GM18519 (cell line): ENCODE results near the gene SEMA3B.

Experiments
- ATAC-seq: cut with Tn5 transposase; IDR thresholded peaks from one replicate; pipeline ENCODE4 v1.9.1; 2021; ENCODE audit warnings: mild to moderate bottlenecking, moderate library complexity; ENCODE audit not compliant: unreplicated experiment, low FRiP score

SEMA3B gene

DNA sequence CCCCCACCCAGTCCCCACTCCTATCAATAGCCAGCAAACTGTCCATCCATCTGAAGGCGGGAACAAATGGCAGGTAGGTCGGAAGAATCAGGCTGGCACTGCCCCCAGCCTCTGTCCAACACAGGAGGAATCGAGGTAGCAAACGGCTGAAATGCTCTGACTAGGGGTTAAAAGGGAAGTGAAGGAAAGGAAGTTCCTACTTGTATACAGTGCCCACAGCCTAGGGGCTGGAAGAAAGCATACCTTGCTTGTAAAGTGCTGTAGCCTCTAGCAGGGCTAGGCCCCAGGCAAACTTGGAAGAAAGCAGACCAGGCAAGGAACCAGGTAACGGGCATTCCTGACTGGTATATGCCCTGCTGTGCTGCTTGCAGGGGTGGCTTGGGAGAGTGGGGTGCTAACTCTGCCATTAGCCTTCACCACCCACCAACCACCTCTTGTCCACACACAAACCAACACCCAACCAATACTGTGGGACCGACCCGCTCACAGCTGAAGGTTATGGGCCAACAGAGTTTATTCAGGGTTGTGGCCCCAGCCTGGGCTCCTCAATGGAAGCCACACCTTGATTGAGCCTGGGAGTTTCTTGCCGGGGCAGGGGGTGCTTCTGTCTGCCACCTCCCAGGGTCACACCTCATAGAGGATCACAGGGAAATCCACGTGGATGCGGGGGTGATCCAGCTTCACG lies 56.7 kb downstream of the SEMA3B start:
- ATAC-seq, result no peak

DNA sequence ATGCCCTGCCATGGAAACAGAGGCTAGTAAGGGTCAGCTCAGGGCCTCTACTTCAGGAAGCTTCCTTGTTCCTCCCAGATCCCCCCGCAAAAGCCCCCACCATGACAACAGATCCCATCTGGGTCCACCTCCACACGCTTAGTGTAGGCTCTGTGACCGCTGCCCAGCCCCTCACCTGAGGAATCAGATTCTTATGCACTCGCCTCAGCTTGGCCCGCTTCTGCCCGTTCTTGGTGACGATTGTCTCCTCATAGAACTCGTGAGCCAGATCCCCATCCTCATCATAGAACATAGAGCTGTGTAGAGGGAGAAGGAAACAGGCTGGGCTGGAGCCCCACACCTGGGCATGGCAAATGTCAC lies 57.2 kb downstream of the SEMA3B start:
- ATAC-seq, result no peak

DNA sequence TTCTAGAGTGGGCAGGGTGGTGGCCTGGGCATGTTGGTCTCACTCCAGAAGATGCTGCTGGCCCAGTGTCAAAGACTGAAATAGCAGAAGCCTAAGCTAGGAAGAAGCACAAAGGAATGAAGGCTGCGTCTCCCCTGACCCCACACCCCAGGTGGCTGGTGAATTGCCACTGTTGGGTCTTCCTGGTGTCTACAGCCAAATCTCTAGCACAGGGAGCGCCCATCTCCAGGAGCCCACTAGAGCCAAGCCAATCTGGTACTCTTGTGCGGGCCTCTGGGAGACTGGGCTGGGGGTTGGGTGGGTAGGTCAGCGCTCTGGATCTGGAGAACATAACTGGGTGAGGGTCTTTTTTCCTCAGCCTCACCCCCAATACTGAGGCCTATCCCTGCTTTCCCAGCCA lies 58.2 kb downstream of the SEMA3B start:
- no peak for ATAC-seq
